SH-SY5Y (cell line): Measurements from ENCODE around the gene RNF222.

ENCODE experiments used
- GATA2 ChIP-seq: IDR thresholded peaks from 2 replicates; pipeline ENCODE4 v1.6.1; 2011; ENCODE audit warnings: mild to moderate bottlenecking, low read depth, low read length
- GATA3 ChIP-seq: IDR thresholded peaks from 2 replicates; pipeline ENCODE4 v1.6.1; 2011; ENCODE audit warnings: low read depth, mild to moderate bottlenecking, low read length, moderate library complexity

GRCh38 chr17:8421571-8421970 is 23.9 kb upstream of the RNF222 start:
- no peak for TF ChIP-seq GATA2
- TF ChIP-seq GATA3 = no peak
